ENCODE measurements around the gene GPR87.

- TF ChIP-seq CEBPB (IDR thresholded peaks at IDR 0.05; ENCODE audit: low read depth, low read length) (no peak), CTCF (conservative IDR thresholded peaks at IDR 0.05; ENCODE audit: low read depth, low read length) (no peak), POLR2A (IDR thresholded peaks at IDR 0.05; ENCODE audit: low read depth, low read length) (no peak), USF2 (IDR thresholded peaks at IDR 0.05; ENCODE audit: low read depth, low read length) (no peak)
Measured at GRCh38 chr3:151289445-151289844, 27.2 kb downstream of the GPR87 start.

Measured in IMR-90 (cell line).